Head of caudate nucleus (tissue), 42 donors: ENCODE data around the gene NFIB.

Source experiments
- DNase-seq, 42 donors: peaks; one replicate each; pipeline versions ENCODE4 v3.0.0 to v3.0.0-alpha.2; 2020 to 2021; ENCODE audit warnings: mixed read lengths in 7 of 42
- intact Hi-C: fragments of 100-400 bp; cut with DNase I; formaldehyde crosslinking; loops from one replicate; pipeline ENCODE4 v1.15.0; 2022

NFIB gene

DNA sequence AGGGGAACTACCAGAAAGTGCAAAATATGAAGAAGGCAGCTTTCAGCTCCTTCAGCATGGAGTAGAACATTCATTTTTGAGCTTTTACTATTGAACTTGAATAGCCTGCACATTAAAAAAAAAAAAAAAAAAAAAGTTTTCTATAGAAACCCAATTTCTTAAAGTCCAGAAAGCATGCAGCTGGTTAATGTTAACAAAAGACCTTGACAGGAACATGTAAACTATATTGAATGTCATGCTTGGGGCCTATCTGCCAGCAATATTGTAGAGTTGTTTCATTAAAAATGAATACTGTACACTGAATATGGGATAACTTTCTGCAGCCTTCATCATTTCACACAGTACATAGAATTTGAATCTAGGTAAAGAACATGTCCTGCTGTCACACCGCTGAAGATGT is 230.6 kb downstream of the NFIB start:
- intact Hi-C loops, result no loop called here
- no peak for DNase-seq

DNA sequence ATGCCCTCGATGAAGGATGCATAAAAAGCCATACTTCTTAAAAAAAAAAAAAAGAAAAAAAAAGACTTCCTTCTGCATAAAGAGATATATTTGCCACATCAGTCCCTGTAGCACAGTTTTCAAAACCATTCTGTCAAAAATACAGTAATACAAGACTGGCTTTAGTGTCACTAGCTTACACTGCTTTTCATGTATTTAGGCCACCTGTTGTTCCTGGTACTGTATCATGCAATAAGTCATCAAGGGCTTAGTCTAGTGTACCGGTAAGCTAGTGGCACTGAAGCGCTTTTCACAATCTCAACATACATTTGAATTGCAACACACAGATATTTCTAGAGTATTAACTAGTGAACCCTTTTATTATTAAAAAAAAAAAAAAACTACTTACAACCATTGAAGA is 231.2 kb downstream of the NFIB start:
- intact Hi-C loops, result no loop called here
- DNase-seq, result no peak

DNA sequence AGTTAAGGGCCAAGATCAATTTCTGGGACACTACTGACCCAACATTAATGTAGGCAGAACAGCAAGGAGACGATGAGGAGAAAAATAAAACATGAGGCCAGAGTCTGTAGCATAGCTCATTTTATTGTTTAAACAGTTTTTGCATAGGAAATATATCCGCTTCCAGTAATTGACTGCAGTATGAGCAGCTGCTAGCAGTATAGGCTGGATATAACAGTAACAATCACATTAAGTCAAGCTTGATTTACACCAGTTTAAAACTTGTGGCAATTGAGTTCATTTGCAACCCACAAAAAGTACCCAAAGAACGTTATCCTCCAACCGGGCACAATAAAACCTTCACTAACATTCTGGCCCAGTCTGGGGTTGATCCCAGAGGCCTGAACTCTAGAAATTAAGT is 232.2 kb downstream of the NFIB start:
- intact Hi-C loops, result no loop called here
- DNase-seq, result no peak

DNA sequence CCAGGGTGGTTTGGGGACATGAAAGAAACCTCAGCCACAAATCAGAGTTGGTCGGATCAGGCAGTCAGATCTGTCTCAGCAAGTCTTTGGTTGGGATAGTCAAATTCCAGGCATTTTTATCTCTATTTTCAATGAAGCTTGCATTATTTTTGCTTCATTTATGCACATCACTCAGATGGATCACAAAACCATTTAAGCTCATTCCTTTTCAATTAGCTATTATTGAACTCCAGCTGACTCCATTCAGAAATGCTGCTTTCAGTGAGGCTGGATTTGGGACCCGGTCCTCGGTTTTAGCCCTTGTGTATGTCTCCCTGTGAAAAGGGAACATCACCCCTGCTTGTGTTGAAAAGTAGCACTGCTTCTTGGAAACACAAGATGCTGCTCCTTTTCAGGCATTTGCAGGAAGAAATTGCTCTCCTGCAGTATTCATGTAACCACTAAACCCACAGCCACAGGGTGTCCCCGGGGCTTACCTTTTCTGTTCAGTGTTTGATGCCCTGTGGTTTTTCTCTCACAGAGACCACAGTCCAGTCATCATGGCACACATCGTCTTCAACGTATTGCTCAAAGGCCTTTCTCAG is 232.9 kb downstream of the NFIB start:
- intact Hi-C loops, result no loop called here
- no peak for DNase-seq

DNA sequence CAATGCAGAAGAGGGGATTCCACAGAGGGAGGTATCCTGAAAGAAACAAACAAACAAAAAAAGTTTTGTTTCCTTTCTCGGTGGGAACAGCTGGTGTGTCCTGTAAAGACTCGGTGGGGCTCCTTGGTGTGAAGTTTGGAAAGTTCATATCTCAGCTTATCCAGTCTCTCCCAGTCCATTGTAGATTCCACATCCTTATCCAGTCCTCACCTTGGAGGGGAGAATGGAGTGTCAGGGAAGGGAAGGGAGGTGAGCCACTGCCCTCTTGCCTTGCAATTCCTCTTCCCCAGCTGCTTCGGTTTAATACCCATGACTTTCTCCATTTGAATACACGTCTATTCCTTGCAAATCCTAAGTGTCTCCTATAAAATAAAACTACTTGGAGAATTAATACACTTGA is 234.5 kb downstream of the NFIB start:
- intact Hi-C loops, result no loop called here
- DNase-seq, result no peak

DNA sequence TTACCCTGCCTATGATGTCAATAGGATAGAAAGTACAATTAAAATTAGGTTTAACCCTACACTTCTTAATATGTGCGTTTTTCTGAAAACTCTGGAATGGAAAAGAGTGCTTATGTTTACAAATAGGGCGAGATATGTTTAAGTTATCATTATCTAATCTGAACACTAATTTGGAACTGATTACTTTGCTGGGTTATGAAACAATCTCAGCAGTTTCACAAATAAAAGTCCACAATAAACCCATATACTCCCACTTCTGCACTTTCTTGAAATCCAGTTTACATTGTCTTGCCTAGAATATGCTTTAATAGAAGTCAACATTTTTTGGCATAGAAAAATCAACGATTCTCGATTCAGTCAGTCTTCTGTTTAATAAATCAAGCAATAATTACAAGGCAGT is 236.3 kb downstream of the NFIB start:
- intact Hi-C loops, result no loop called here
- no peak for DNase-seq

DNA sequence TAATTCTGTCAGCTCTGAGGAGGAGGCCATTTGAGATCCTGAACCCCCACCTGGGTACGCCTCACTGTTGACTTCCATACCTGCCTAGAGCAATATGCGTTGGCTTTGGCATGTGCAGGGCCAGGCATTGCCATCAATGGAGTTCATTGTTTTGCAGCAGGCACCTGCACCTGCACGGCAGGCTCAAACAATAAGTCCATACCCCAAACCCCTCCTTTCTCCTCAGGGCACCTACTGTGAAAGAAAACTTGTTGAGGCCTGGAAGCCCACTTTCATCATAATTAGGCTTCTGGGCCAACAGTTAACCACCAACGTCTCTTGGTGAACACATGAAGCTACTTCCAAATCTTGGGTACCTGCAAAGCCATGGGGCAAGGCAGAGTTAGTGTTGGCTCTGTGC is 238.7 kb downstream of the NFIB start:
- intact Hi-C loops, result no loop called here

DNA sequence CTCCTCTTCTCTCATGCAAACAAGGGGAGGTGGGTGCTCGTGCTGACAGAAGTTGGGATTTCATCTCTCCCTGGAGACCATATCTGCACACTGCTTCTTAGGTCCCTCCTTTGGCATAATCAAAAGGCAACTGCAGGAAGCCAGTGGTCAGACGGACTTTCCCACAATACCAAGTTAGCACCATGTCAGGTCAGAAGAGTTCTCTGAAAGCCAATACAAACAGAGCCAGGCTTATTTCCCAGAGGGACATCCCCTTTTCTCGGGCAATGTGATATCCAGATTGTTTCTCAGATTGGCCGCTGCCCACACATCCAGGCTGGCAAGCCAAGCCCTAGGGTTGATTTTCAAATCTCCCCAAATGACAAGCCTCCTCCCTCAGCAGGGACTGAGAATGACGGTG is 241.1 kb downstream of the NFIB start:
- intact Hi-C loops, result no loop called here
- no peak for DNase-seq

More for the DNA sequence above, 238.7 kb downstream of the NFIB start:
- DNase-seq, result no peak

DNA sequence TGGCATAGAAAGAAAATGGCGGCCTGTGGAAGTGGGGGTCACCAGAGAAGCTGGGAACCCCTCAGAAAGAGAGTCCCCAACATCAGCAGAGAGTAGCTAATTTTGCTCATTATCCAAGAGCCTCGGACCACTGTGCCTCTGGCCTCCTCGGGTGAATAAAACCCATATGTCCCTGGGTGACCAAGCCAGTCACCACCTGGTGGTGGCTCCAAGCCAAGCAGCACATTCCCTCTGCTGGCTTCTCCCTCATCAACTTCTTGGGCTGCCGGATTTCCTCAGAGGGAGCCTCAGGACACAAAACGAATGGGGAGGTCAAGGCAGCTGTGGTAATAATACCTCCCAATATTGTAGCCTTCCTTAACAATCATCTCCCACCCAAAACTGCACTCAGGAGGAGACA is 242.5 kb downstream of the NFIB start:
- intact Hi-C loops, result no loop called here

DNA sequence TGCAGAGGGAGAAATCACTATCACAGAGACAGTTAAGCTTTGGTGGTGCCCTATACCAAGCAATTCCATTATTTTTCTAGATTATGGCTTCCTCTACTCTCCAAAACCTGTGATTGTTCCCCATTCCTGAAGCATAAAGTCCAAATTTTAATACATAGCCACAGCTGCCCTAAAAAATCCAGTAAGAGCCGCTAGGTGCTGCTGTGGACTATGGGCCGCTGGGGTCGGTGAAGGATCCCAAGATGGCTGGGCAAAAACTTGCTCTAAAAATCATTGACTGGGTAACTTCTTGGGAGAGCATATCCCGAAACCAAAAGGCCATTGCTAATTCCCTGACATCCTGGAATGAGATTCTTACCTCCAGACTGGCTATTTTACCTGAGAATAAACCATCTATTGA is 245.3 kb downstream of the NFIB start:
- DNase-seq, result no peak
- intact Hi-C loops, result no loop called here

More for the DNA sequence above, 242.5 kb downstream of the NFIB start:
- no peak for DNase-seq

DNA sequence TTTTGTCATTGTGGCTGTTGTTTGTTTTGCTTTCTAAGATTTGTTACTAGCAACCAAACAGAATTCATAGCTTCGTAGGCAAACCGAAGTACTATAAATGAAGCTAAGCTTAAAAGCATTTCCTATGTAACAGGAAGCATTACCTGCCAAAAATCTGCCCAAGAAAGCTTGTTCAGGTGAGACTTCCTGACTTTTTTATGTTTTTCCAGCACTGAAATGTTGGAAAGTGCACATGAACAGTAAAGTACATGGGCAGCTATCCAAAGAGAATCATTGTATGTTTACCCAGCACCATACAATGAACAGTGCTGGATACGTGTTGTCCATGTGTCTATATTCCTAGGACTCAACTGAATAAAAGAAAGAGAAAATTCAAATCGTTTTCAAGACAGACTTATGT is 247.1 kb downstream of the NFIB start:
- no peak for DNase-seq
- intact Hi-C loops, result no loop called here

DNA sequence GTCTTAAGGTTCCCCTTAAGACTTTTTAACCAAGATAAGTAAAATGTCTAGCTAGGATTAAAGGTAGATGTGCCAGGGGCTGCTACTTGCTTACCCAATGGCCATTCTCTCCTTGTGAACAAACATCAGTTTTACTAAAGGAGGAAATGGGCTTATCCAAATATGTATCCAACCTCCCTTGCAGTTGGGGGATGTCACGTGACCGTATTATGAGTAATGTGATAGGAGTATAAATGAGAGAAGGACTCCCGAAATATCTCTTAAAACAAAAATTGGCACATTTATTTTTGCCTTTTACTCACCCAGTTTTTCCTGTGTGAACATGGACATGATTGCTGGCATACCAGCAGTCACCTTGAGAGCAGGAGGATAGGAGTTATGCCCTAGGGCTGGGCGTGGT is 247.9 kb downstream of the NFIB start:
- intact Hi-C loops, result no loop called here
- DNase-seq, result no peak

DNA sequence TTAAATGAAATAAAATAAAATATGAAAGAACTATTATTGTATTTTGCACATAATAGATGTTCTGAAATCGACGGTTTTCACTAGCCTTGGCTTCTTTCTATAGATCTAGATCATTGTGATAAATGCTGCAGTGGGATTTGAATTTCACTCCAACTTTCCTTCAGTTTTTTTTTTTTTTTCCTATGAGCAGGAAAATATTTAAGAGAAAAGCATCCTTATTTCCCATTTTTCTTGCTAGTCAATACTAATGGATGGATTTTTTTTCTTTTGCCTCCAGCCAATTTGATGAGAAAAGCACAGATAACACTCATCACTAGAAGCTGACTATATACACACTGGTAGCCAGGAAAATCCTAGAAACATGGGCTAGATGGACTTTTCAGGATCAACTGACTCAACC is 249.0 kb downstream of the NFIB start:
- intact Hi-C loops, result no loop called here
- no peak for DNase-seq

DNA sequence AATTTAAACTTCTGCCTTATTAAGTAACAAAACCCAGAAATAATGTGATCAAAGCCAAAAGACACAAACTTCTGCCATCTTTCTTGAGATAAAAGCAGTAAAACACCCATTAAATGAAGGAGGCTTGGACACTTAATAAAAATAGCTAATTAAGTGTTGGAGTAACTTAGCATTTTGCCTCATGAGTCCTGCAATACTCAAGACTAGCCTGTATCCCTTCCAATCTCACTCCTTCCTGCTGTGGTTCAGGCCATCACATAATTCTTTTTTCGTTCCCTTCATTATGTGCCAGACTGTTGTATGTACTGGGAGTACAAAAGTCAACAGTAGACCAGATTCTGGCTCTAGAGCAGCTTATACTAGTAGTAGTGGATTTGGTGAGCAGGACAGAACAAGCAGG is 250.2 kb downstream of the NFIB start:
- DNase-seq, result no peak
- intact Hi-C loops, result no loop called here

DNA sequence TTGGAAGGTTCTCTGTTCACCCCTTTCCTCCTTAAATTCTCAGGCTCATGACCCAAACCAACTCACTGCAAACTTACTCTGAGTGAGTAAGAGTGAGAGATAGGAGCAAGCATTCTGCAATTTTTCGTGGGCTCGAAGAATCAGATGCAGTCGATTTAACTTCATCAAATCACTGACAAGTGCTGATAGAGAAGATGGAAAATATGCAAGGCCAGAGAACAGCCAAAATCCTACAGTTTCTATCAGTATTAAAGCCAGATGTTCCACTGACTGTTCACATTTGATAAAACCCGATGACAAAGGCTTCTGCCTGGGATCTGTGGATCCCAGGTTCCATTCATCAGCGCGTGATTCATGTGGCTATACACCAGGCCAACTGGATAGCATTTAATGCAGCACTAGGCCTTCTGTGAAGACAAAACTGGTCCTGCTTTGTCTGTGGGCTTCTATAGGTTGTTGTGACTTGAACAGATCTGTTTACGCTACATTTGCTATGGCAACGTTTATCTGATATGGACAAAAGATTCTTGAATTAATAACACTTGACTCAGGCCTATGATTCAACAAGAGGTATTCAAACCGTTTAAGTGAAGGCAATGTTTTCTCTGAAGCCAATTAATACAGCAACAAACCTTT is 251.2 kb downstream of the NFIB start:
- intact Hi-C loops, result no loop called here
- no peak for DNase-seq

DNA sequence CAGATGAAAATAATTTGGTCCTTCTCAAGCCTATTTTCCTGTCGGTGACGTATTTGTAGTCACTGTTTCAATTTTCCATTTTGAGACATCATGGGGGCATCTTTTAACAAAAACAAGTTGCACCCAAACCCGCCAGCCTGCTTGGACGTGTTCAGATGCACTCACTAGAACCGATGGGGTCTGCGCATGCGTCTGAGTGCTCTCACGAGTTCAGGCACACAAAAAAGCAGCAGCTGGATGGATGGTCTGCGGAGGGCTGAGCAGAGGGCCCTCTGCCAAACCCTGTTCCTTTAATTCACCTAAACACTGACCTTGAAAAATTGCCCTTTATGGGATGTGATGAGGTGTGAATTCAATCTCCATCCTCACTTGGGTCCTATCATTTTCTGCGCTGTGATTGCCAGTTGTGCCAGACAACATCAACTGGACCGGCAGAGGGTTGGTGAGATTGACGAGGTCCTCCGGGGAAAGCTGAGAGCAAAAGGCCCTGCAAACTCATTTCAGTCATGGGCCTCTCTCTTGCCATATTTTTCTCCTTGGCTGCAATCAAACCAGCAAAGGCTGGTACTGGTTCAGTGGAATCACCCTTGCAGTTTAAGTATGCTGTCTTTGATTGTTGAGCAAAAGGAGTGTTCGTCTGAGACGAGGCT is 251.9 kb downstream of the NFIB start:
- DNase-seq, result no peak
- intact Hi-C loops, result no loop called here

DNA sequence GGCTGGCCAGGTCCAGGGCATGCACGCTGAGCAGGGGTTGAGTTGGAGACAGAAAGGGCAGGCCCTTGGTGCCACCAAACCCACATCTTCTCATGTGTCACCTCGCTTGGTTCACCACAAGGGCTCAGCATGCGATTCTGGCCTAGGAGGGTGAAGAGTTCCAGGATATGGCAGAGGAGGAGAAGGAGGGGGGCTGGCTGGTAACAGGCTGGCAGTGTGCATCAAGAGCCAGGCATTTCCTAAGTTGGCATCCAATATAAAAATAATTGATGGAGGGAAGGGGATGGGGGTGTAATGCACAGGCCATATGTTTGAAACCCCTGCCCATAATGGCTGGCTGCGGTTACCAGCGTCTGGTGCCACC is 255.6 kb downstream of the NFIB start:
- intact Hi-C loops, result no loop called here
- DNase-seq, result no peak

DNA sequence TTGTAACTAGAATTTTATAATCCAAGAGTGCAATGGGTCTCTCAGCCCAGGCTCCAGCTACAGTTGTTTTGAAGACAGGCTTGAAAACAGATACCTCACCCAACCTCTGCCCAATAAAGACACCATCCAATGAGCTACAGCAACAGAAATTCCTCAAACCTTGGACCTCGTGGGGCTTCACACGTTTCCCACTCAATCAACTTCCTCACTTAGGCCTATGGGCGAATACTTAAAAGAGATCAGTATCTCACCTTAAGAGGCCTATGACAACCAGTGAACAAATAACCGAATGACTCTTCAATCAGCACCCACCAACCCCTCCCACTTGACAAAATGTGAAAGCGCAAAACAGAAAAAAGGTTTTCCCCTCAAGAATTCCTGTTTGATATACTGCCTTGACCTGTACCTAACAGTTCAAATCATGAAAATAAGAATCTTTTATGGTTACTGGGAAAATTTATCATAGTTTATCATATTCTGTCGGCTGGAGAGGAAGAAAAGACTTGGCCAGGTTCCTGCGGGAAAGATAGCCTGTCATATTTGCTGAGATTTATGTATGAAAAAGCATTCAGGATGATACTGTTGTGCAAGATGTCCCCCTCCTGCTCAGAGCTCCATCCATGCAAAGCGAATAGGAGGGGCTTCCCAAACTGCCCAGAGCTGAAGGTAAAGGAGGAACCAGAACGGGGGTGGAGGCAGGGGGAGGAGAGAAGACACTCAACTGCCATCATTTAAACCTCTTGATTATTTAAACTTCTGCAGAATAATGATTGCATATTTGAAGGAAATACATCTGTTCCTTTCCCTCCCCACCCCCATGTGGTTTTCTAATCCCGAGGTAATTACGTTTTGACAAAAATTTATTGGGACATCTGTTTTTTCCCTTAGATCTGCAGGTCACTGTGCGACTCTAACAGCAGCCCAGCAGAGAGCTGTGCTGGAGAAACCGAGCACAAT is 256.3 kb downstream of the NFIB start:
- intact Hi-C loops, result no loop called here
- DNase-seq, result no peak

DNA sequence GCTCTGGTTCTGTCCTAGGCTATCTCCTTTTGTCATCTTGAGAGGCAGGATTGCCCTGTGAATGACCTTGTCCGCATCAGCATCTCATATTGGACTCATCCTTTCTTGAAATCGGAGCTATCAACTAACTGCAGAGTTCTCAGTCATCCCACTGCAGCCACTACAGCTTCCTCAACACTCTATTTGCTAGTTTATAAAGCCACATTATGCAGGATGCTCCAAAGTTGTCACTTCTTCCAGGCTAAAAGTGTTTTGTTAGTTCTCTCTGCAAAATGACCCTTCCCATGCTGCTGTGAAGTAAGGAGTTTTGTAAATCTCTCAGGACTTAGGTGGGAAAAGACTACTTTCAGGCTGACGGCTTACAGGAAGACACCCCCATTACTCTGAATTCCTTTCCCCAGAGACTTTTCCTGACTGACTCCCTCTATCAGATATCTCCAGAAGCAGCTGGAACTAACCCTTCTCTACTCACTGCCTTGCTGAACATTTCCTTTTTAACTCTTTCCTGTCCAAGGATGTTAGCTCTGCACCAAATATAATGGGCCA is 257.6 kb downstream of the NFIB start:
- intact Hi-C loops, result no loop called here
- DNase-seq, result no peak

DNA sequence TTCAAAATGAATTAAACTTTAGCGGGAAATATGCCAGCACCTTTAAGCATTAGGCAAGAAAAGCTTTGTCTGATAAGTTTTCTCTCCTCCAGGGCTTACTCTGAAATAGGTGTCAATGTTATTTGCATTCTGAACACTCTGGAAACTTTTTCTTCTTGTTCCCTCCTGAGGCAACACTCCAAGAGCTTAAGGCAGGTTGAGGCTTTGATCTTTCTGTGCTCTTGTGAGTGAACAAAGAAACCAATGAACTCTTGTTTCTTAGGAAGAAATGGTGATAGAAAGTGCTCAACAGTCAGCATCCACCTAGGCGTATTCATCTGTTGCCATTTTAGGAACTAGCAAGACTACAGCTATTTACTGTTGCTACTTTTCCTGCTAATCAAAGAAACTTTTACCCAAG is 259.8 kb downstream of the NFIB start:
- intact Hi-C loops, result no loop called here
- no peak for DNase-seq
